GM19025 (cell line): ENCODE results near the gene NSMCE4A.
"Not testable (repeated sequence)": the region's sequence is repeated elsewhere in the genome, so short reads cannot be mapped to it uniquely, and the experiment has no call there.

Experiments used
- ATAC-seq: cut with Tn5 transposase; IDR thresholded peaks from one replicate; pipeline ENCODE4 v1.9.1; 2021; ENCODE audit warnings: mild to moderate bottlenecking, low read depth, moderate library complexity; ENCODE audit not compliant: unreplicated experiment

The NSMCE4A gene

GRCh38 chr10:121942749-121943416, 32.1 kb downstream of the NSMCE4A start:
- no peak for ATAC-seq

- no peak for ATAC-seq
Observed at GRCh38 chr10:121941532-121941931, 33.5 kb downstream of the NSMCE4A start.

- no peak for ATAC-seq
Observed at GRCh38 chr10:121936295-121936694, 38.7 kb downstream of the NSMCE4A start.

GRCh38 chr10:121935702-121936101, 39.3 kb downstream of the NSMCE4A start:
- ATAC-seq = no peak

- ATAC-seq = not testable (repeated sequence)
Observed at GRCh38 chr10:121930268-121931085, 44.5 kb downstream of the NSMCE4A start.

- ATAC-seq = not testable (repeated sequence)
Observed at GRCh38 chr10:121929585-121930267, 45.3 kb downstream of the NSMCE4A start.

- ATAC-seq = peak; percentile 4
Observed at GRCh38 chr10:121928528-121928884, 46.5 kb downstream of the NSMCE4A start.

GRCh38 chr10:121927841-121928527, 47.0 kb downstream of the NSMCE4A start, which contains the start of gene ATE1:
TSS of gene ATE1 (minus strand) at chr10:121928031. CDS start at chr10:121927949, 82 bp downstream.
- peak; percentile 81 for ATAC-seq

- peak; percentile 40 for ATAC-seq
Observed at GRCh38 chr10:121927318-121927840, 47.6 kb downstream of the NSMCE4A start.

GRCh38 chr10:121926671-121927317, 48.2 kb downstream of the NSMCE4A start:
- ATAC-seq = peak; percentile 4

GRCh38 chr10:121926157-121926556, 48.9 kb downstream of the NSMCE4A start:
- no peak for ATAC-seq

GRCh38 chr10:121921238-121921931, 53.6 kb downstream of the NSMCE4A start:
- no peak for ATAC-seq

- peak; percentile 83 for ATAC-seq
Observed at GRCh38 chr10:121919666-121920065, 55.4 kb downstream of the NSMCE4A start.

- not testable (repeated sequence) for ATAC-seq
Observed at GRCh38 chr10:121918800-121919199, 56.2 kb downstream of the NSMCE4A start.

GRCh38 chr10:121914661-121915060, 60.4 kb downstream of the NSMCE4A start:
- no peak for ATAC-seq

GRCh38 chr10:121911421-121911697, 63.7 kb downstream of the NSMCE4A start:
- no peak for ATAC-seq

- ATAC-seq = peak; percentile 63
Observed at GRCh38 chr10:121910673-121911420, 64.2 kb downstream of the NSMCE4A start.
